Measurements from ENCODE around the gene CACNA1I. TPM values are rescaled to one million over a fixed set of nuclear protein-coding genes. Genes with fewer than 3 reads are reported as not detected.

CACNA1I gene
- total and polyA plus RNA-seq, 2 donors (not counting 1 experiment from before 2014, with no cell fraction given) = 0.07 to 0.25 TPM

DNA sequence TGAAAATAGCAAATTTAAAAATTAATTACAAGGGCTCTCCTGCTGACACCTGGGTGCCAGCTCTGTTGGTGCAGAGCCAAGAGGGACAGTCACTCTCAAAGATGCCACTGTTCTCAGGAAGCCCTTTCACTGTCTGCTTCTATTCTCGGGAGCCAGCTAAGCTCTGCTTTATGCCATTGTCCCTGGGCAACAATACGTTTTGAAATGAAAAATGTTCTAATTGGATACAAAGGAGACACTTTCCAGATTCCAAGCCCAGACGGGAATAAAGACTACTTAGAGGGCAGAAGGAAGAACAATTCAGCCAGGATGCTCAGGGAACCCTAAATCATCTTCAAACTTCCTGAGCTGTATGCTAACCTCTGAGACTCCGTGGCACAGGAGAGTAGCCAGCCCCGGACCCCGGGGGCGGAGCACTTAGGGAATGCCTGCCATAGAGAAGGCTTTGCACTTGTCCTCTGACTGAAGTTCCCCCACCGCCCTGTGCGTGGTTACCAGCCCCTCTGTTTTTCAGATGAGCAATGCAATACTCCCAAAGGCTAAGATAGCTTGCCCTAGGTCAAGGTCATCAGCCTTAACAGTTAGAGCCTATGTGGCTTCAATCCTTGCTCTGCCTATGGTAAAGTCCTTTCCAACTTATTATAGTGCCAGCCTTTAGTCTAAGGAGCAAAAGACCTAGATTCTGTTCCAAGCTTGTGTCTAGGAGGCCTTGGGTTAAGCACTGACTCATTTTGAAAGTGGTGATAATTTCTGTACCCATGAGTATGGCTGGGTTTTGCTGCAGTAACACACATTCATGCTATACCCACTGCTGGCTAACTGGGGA is 150.9 kb downstream of the CACNA1I start:
- no peaks in the 10 kb centered on the region for H3K27me3 ChIP-seq (replicated peaks in 1 of 4; ENCODE audit: control extremely low read depth in 1 of 4, control insufficient read depth in 3 of 4, insufficient read depth in 4 of 4, low read length in 3 of 4)
- no peaks in the 10 kb centered on the region for H3K4me1 ChIP-seq (ENCODE audit: control insufficient read depth in 2 of 2, insufficient read depth in 2 of 2, low read length in 2 of 2)
- DNase-seq = no peak
- peaks cover 16% of the 10 kb centered on the region for H3K27me3 Mint-ChIP-seq
- intact Hi-C loops (cut with micrococcal nuclease) = no loop called here
- TF ChIP-seq EZH2 (IDR thresholded peaks at IDR 0.05; ENCODE audit: borderline replicate concordance, insufficient read depth, low read depth, low read length, poor library complexity, severe bottlenecking) = no peak
- TF ChIP-seq, protein P1, sequence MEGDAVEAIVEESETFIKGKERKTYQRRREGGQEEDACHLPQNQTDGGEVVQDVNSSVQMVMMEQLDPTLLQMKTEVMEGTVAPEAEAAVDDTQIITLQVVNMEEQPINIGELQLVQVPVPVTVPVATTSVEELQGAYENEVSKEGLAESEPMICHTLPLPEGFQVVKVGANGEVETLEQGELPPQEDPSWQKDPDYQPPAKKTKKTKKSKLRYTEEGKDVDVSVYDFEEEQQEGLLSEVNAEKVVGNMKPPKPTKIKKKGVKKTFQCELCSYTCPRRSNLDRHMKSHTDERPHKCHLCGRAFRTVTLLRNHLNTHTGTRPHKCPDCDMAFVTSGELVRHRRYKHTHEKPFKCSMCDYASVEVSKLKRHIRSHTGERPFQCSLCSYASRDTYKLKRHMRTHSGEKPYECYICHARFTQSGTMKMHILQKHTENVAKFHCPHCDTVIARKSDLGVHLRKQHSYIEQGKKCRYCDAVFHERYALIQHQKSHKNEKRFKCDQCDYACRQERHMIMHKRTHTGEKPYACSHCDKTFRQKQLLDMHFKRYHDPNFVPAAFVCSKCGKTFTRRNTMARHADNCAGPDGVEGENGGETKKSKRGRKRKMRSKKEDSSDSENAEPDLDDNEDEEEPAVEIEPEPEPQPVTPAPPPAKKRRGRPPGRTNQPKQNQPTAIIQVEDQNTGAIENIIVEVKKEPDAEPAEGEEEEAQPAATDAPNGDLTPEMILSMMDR (IDR thresholded peaks at IDR 0.05) = no peak
- no peak overlapping the region for H3K4me2 ChIP-seq (replicated peaks; ENCODE audit: low read depth, low read length, poor library complexity, severe bottlenecking)
- H3K4me3 ChIP-seq (ENCODE audit: control extremely low read depth in 1 of 5, extremely low read depth in 1 of 5, insufficient read depth in 1 of 5, low read depth in 2 of 5, low read length in 4 of 5) = no peak overlapping the region
- no peaks in the 10 kb centered on the region for H3K36me3 ChIP-seq (replicated peaks in 1 of 2; ENCODE audit: control extremely low read depth in 1 of 2, control insufficient read depth in 1 of 2, extremely low read depth in 1 of 2, insufficient read depth in 2 of 2, low read length in 1 of 2)
- H3K4me1 Mint-ChIP-seq = no peaks in the 10 kb centered on the region
- WGBS (ENCODE audit: insufficient coverage) = 46% methylated on average over 7 of the region's 9 CpGs
- H3K9ac ChIP-seq (ENCODE audit: low read length) = no peak overlapping the region
- H4K20me1 ChIP-seq (ENCODE audit: control insufficient read depth, insufficient read depth, low read length, poor library complexity, severe bottlenecking) = no peaks in the 10 kb centered on the region
- ATAC-seq (ENCODE audit: low read depth) = no peak
- no peak overlapping the region for H3K27ac Mint-ChIP-seq
- CTCF ChIA-PET = no interaction called here
- no peak overlapping the region for H3K27ac ChIP-seq (ENCODE audit: low read length in 2 of 2)
- no peak overlapping the region for H3K4me3 Mint-ChIP-seq
- POLR2A ChIA-PET = no interaction called here
- H2AFZ ChIP-seq (ENCODE audit: insufficient read depth, low read depth, low read length, poor library complexity, severe bottlenecking) = no peak overlapping the region
- no peaks in the 10 kb centered on the region for H3K79me2 ChIP-seq (ENCODE audit: control insufficient read depth, insufficient read depth, low read length)
- H3K9me3 Mint-ChIP-seq (ENCODE audit: insufficient read depth) = no peaks in the 10 kb centered on the region
- H3K9me3 ChIP-seq (ENCODE audit: control extremely low read depth in 1 of 3, control insufficient read depth in 2 of 3, insufficient read depth in 1 of 3, low read length in 2 of 3) = no peaks in the 10 kb centered on the region

DNA sequence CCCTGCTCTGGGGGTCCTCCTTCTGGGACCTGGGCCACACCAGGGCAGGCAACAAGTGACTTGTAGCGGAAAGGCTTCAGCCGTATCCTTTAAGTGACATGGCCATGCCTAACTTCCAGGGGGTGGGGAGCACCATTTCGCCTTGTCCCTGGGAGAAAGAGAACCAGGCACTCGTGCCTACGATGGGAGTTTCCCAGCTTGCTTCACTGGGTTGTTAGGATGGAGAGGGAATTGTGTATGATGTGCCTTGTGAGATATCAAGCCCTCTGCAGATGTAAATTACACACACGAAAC is 151.4 kb downstream of the CACNA1I start:
- Histone ChIP-seq H3K4me1 (ENCODE audit: control insufficient read depth in 2 of 2, insufficient read depth in 2 of 2, low read length in 2 of 2) (no peaks in the 10 kb centered on the region), H3K4me2 (replicated peaks; ENCODE audit: low read depth, low read length, poor library complexity, severe bottlenecking) (no peak overlapping the region), H3K79me2 (ENCODE audit: control insufficient read depth, insufficient read depth, low read length) (no peaks in the 10 kb centered on the region), H3K27ac (ENCODE audit: low read length in 2 of 2) (no peak overlapping the region), H3K4me3 (ENCODE audit: control extremely low read depth in 1 of 5, extremely low read depth in 1 of 5, insufficient read depth in 1 of 5, low read depth in 2 of 5, low read length in 4 of 5) (no peak overlapping the region), H3K9ac (ENCODE audit: low read length) (no peak overlapping the region), H3K27me3 (replicated peaks in 1 of 4; ENCODE audit: control extremely low read depth in 1 of 4, control insufficient read depth in 3 of 4, insufficient read depth in 4 of 4, low read length in 3 of 4) (no peaks in the 10 kb centered on the region), H3K9me3 (ENCODE audit: control extremely low read depth in 1 of 3, control insufficient read depth in 2 of 3, insufficient read depth in 1 of 3, low read length in 2 of 3) (no peaks in the 10 kb centered on the region), H3K36me3 (replicated peaks in 1 of 2; ENCODE audit: control extremely low read depth in 1 of 2, control insufficient read depth in 1 of 2, extremely low read depth in 1 of 2, insufficient read depth in 2 of 2, low read length in 1 of 2) (no peaks in the 10 kb centered on the region), H2AFZ (ENCODE audit: insufficient read depth, low read depth, low read length, poor library complexity, severe bottlenecking) (no peak overlapping the region), H4K20me1 (ENCODE audit: control insufficient read depth, insufficient read depth, low read length, poor library complexity, severe bottlenecking) (no peaks in the 10 kb centered on the region)
- DNase-seq (no peak), ATAC-seq (ENCODE audit: low read depth) (no peak)
- intact Hi-C loops (cut with micrococcal nuclease) = no loop called here
- 78% methylated on average over 5 of the region's 6 CpGs for WGBS (ENCODE audit: insufficient coverage)
- TF ChIP-seq, protein P1 (IDR thresholded peaks at IDR 0.05) = no peak
- TF ChIP-seq EZH2 (IDR thresholded peaks at IDR 0.05; ENCODE audit: borderline replicate concordance, insufficient read depth, low read depth, low read length, poor library complexity, severe bottlenecking) = no peak
- Mint-ChIP-seq H3K27ac (no peak overlapping the region), H3K4me3 (no peak overlapping the region), H3K9me3 (ENCODE audit: insufficient read depth) (no peaks in the 10 kb centered on the region), H3K4me1 (no peaks in the 10 kb centered on the region), H3K27me3 (peaks cover 20% of the 10 kb centered on the region)
- ChIA-PET POLR2A (no interaction called here), CTCF (no interaction called here)

All from B cell (primary cell).